ENCODE measurements around the gene CFAP97.
"Not testable (repeated sequence)": the region's sequence is repeated elsewhere in the genome, so short reads cannot be mapped to it uniquely, and the experiment has no call there.

DNA sequence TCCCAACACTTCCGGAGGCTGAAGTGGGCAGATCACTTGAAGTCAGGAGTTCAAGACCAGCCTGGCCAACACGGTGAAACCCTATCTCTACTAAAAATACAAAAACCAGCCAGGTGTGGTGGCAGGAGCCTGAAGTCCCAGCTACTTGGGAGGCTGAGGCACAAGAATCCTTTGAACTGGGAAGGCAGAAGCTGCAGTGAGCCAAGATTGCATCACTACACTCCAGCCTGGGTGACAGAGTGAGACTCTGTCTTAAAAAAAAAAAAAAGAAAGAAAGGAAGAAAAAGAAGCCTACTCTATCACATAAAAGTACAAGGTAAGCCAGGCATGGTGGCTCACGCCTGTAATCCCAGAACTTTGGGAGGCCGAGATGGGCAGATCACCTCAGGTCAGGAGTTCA is 5.6 kb downstream of the CFAP97 start:
- not testable (repeated sequence) for TF ChIP-seq EZH2 (IDR thresholded peaks at IDR 0.05; ENCODE audit: insufficient read depth, poor library complexity, severe bottlenecking); EZH2phosphoT487 (IDR thresholded peaks at IDR 0.05; ENCODE audit: insufficient read depth, low read depth)

All from GM23248 (cell line).